C1 segment of cervical spinal cord (tissue), 14 donors: ENCODE data around the gene SLC11A2.
"Not testable (repeated sequence)": the region's sequence is repeated elsewhere in the genome, so short reads cannot be mapped to it uniquely, and the experiment has no call there.

Experiments
- DNase-seq, 14 donors: peaks; one replicate each; lab custom pipeline; 2025; lab: John Stamatoyannopoulos, UW

Gene SLC11A2

GRCh38 chr12:51027342-51027835 lies 1.2 kb upstream of the SLC11A2 start:
- DNase-seq: no peak

- DNase-seq: peak in 2 of 14 donors; percentile 43 to 59
These were observed 797 bp downstream of the SLC11A2 start for GRCh38 chr12:51025338-51025835.

GRCh38 chr12:51023625-51024382 lies 2.4 kb downstream of the SLC11A2 start:
- no peak for DNase-seq

GRCh38 chr12:51021694-51022093 lies 4.5 kb downstream of the SLC11A2 start:
- no peak for DNase-seq

GRCh38 chr12:51020448-51021182 lies 5.6 kb downstream of the SLC11A2 start:
- peak in 3 of 14 donors; percentile 13 to 30 (median 23) for DNase-seq

GRCh38 chr12:51019927-51020326 lies 6.3 kb downstream of the SLC11A2 start:
- DNase-seq: no peak

- no peak for DNase-seq
These were observed 7.2 kb downstream of the SLC11A2 start for GRCh38 chr12:51018956-51019355.

GRCh38 chr12:51017452-51017851 lies 8.7 kb downstream of the SLC11A2 start:
- DNase-seq: no peak

- DNase-seq: not testable (repeated sequence)
These were observed 11.7 kb downstream of the SLC11A2 start for GRCh38 chr12:51014467-51014866.

GRCh38 chr12:51013441-51013840 lies 12.7 kb downstream of the SLC11A2 start:
- DNase-seq: no peak

GRCh38 chr12:51012570-51013236 lies 13.5 kb downstream of the SLC11A2 start:
- no peak for DNase-seq

- DNase-seq: no peak
These were observed 14.2 kb downstream of the SLC11A2 start for GRCh38 chr12:51011955-51012354.

GRCh38 chr12:51009056-51009440 lies 17.1 kb downstream of the SLC11A2 start:
- DNase-seq: peak in 12 of 14 donors; percentile 25 to 90 (median 75)

GRCh38 chr12:51008329-51009055 lies 17.7 kb downstream of the SLC11A2 start:
- DNase-seq: no peak

GRCh38 chr12:51005671-51006070 lies 20.5 kb downstream of the SLC11A2 start:
- DNase-seq: no peak

GRCh38 chr12:51005030-51005429 lies 21.2 kb downstream of the SLC11A2 start:
- no peak for DNase-seq

GRCh38 chr12:51004504-51004903 lies 21.7 kb downstream of the SLC11A2 start:
- DNase-seq: no peak

GRCh38 chr12:51001799-51002198 lies 24.4 kb downstream of the SLC11A2 start:
- no peak for DNase-seq

GRCh38 chr12:51000245-51000644 lies 25.9 kb downstream of the SLC11A2 start:
- no peak for DNase-seq

GRCh38 chr12:50999093-50999492 lies 27.1 kb downstream of the SLC11A2 start:
- no peak for DNase-seq

- no peak for DNase-seq
These were observed 33.4 kb downstream of the SLC11A2 start for GRCh38 chr12:50992819-50993218.
